Neural progenitor cell (in vitro differentiated cells): ENCODE measurements around the gene SNAI3. TPM values are rescaled to one million over a fixed set of nuclear protein-coding genes. Genes with fewer than 3 reads are reported as not detected.

ENCODE experiments used
- DNase-seq: peaks from one replicate; pipeline ENCODE4 v3.0.0-alpha.2; 2016; ENCODE audit warnings: low spot score
- H2AFZ ChIP-seq: fragments of 200-600 bp; sonication (generic); replicated peaks from 2 replicates; pipeline ENCODE4 v1.6.1; 2016; ENCODE audit warnings: antibody characterized with exemption
- H3F3A ChIP-seq: fragments of 200-600 bp; sonication (generic); 2 replicates; pipeline ENCODE4 v1.6.1; 2016; ENCODE audit warnings: antibody characterized with exemption, low read depth
- H3K27ac ChIP-seq: fragments of 200-600 bp; sonication (generic); 2 replicates; pipeline ENCODE4 v1.5.1; 2016; ENCODE audit warnings: mild to moderate bottlenecking
- H3K27me3 ChIP-seq: fragments of 200-600 bp; sonication (generic); 2 replicates; pipeline ENCODE4 v1.6.1; 2016; ENCODE audit warnings: mild to moderate bottlenecking, moderate library complexity
- H3K36me3 ChIP-seq: fragments of 200-600 bp; sonication (generic); 2 replicates; pipeline ENCODE4 v1.5.1; 2016
- H3K4me1 ChIP-seq: fragments of 200-600 bp; sonication (generic); 2 replicates; pipeline ENCODE4 v1.6.1; 2016; ENCODE audit warnings: mixed run types
- H3K4me2 ChIP-seq: fragments of 200-600 bp; sonication (generic); 2 replicates; pipeline ENCODE4 v1.6.1; 2016
- H3K4me3 ChIP-seq: fragments of 200-600 bp; sonication (generic); 2 replicates; pipeline ENCODE4 v1.5.1; 2016
- H3K79me2 ChIP-seq: fragments of 200-600 bp; sonication (generic); 2 replicates; pipeline ENCODE4 v1.6.1; 2016; ENCODE audit warnings: low read depth
- H3K9ac ChIP-seq: fragments of 200-600 bp; sonication (generic); 2 replicates; pipeline ENCODE4 v1.6.1; 2016
- H3K9me3 ChIP-seq: fragments of 200-600 bp; sonication (generic); 2 replicates; pipeline ENCODE4 v1.5.1; 2016; ENCODE audit warnings: low read depth
- H4K20me1 ChIP-seq: fragments of 200-600 bp; sonication (generic); 2 replicates; pipeline ENCODE4 v1.6.1; 2016; ENCODE audit warnings: low read depth
- H3K27ac Mint-ChIP-seq: 3 replicates; pipeline ENCODE4 v1.8.0; 2021; ENCODE audit warnings: mixed read lengths
- H3K27me3 Mint-ChIP-seq: 2 replicates; pipeline ENCODE4 v1.8.0; 2022; ENCODE audit warnings: low read depth, mild to moderate bottlenecking, inconsistent platforms, moderate library complexity, mixed read lengths; ENCODE audit not compliant: insufficient read depth
- H3K36me3 Mint-ChIP-seq: 3 replicates; pipeline ENCODE4 v1.8.0; 2021; ENCODE audit warnings: mixed read lengths
- H3K4me1 Mint-ChIP-seq: 3 replicates; pipeline ENCODE4 v1.8.0; 2021; ENCODE audit warnings: mixed read lengths
- H3K4me3 Mint-ChIP-seq: 3 replicates; pipeline ENCODE4 v1.8.0; 2021; ENCODE audit warnings: mild to moderate bottlenecking, moderate library complexity, mixed read lengths
- H3K9me3 Mint-ChIP-seq: 3 replicates; pipeline ENCODE4 v1.8.0; 2020; ENCODE audit warnings: mixed read lengths
- CTCF ChIP-seq: fragments of 200-600 bp; sonication (generic); IDR thresholded peaks from 2 replicates; pipeline ENCODE4 v1.5.1; 2017; ENCODE audit warnings: antibody characterized with exemption, mild to moderate bottlenecking
- EZH2 ChIP-seq: fragments of 200-600 bp; sonication (generic); IDR thresholded peaks from 2 replicates; pipeline ENCODE4 v1.6.1; 2017; ENCODE audit warnings: antibody characterized with exemption, mild to moderate bottlenecking, moderate library complexity
- EZH2phosphoT487 ChIP-seq: fragments of 200-600 bp; sonication (generic); IDR thresholded peaks from 2 replicates; pipeline ENCODE4 v1.6.1; 2017; ENCODE audit warnings: antibody characterized with exemption
- total RNA-seq: library from RNA; depleted of rRNA; stranded (reverse); fragments of >200 nt; gene quantifications from 2 replicates; pipeline ENCODE4 v1.2.3, GENCODE V29; 2015; ENCODE audit warnings: low replicate concordance

Gene SNAI3
- total RNA-seq, 1 donor from 2014 or later: not detected

DNA sequence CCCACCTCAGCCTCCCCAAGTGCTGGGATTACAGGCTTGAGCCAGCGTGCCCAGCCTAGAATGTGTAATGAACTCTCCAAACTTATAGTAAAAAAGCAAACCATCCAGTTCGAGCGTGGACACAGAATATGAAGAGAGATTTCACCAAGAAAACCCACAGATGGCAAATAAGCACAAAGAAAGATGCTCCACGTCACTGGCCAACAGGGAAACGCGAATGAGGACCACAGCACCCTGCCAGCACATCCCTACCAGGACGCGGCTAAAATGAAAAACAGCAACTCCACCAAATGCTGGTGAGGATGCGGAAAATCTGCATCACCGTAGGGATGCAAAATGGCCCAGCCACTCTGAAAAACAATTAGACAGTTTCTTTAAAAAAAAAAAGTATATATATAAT lies 24.8 kb downstream of the SNAI3 start:
- peaks cover 39% of the 10 kb centered on the region for H4K20me1 ChIP-seq
- no peaks in the 10 kb centered on the region for H3K9me3 ChIP-seq
- peaks cover 4% of the 10 kb centered on the region for H3K27me3 Mint-ChIP-seq
- peak overlapping the region; percentile 76 for H3K4me3 ChIP-seq
- H3K36me3 Mint-ChIP-seq: no peaks in the 10 kb centered on the region
- no peaks in the 10 kb centered on the region for H3K9me3 Mint-ChIP-seq
- no peak for DNase-seq
- no peaks in the 10 kb centered on the region for H3K36me3 ChIP-seq
- H3K79me2 ChIP-seq: peaks cover 53% of the 10 kb centered on the region
- no peak overlapping the region for H3K9ac ChIP-seq
- peaks cover 4% of the 10 kb centered on the region for H3K4me1 ChIP-seq
- H3F3A ChIP-seq: peaks cover 7% of the 10 kb centered on the region
- no peak for TF ChIP-seq CTCF
- no peak for TF ChIP-seq EZH2phosphoT487
- TF ChIP-seq EZH2: no peak
- no peak overlapping the region for H2AFZ ChIP-seq
- H3K27ac ChIP-seq: no peak overlapping the region
- H3K4me1 Mint-ChIP-seq: peaks cover 23% of the 10 kb centered on the region
- peak overlapping the region; percentile 92 for H3K4me2 ChIP-seq
- no peaks in the 10 kb centered on the region for H3K27me3 ChIP-seq
- no peak overlapping the region for H3K27ac Mint-ChIP-seq
- H3K4me3 Mint-ChIP-seq: peak overlapping the region; percentile 89

DNA sequence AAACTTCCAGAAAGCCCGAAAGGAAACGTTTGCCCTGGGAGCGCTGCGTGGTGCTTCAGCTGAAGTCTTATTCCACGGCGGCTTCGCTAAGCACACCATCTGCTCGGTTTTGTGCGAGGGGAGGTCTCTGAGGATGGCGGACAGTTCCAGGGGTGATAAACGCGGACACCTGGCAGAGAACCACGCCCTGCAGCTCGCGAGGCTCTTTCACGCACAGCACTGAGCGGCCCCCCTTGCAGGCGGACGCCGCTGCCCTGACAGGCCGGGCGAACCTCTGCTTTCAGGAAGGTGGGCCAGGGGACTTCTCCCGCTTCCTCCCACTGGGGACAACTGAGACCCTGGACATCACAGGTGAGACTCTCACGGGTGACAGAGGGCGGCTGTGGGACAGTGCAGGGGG lies 27.1 kb downstream of the SNAI3 start:
- Histone ChIP-seq H3K4me3 (no peak overlapping the region), H3K4me2 (no peak overlapping the region), H3K9me3 (no peaks in the 10 kb centered on the region), H3K27me3 (no peaks in the 10 kb centered on the region), H3K4me1 (peaks cover 4% of the 10 kb centered on the region), H4K20me1 (peaks cover 39% of the 10 kb centered on the region), H3K36me3 (no peaks in the 10 kb centered on the region), H2AFZ (no peak overlapping the region), H3K79me2 (peaks cover 45% of the 10 kb centered on the region), H3F3A (peaks cover 4% of the 10 kb centered on the region), H3K27ac (no peak overlapping the region), H3K9ac (no peak overlapping the region)
- DNase-seq: no peak
- Mint-ChIP-seq H3K9me3 (no peaks in the 10 kb centered on the region), H3K27me3 (peaks cover 6% of the 10 kb centered on the region), H3K27ac (no peak overlapping the region), H3K4me1 (peaks cover 18% of the 10 kb centered on the region), H3K36me3 (no peaks in the 10 kb centered on the region), H3K4me3 (no peak overlapping the region)
- TF ChIP-seq EZH2phosphoT487 (no peak), EZH2 (no peak), CTCF (no peak)

DNA sequence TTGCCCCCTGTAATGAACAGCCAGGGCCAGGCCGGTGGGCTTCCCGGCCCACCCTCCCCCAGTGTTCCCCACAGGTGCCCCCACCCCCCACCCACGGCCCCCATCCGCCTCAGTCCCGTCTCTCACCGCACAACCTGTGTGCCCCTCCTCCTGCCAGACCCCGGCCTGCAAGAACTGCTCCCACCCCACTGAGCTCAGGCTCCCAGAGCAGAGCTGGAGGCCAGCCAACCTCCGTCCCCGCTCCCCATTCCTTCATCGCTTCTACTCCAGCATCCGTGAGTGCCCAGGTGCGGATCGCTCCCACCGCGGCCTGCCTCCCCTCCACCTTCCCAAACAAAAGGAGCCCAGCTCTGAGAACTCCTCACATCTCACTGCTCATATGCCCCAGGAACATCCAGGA lies 27.6 kb downstream of the SNAI3 start:
- H3K27ac Mint-ChIP-seq: peak overlapping the region; percentile 57
- Histone ChIP-seq H3K9ac (no peak overlapping the region), H3K27me3 (no peaks in the 10 kb centered on the region), H3K27ac (no peak overlapping the region), H3K9me3 (no peaks in the 10 kb centered on the region), H3F3A (peaks cover 4% of the 10 kb centered on the region), H4K20me1 (peaks cover 39% of the 10 kb centered on the region), H3K4me3 (no peak overlapping the region), H2AFZ (no peak overlapping the region), H3K4me2 (no peak overlapping the region), H3K4me1 (peaks cover 4% of the 10 kb centered on the region), H3K79me2 (peaks cover 40% of the 10 kb centered on the region), H3K36me3 (no peaks in the 10 kb centered on the region)
- H3K4me1 Mint-ChIP-seq: peaks cover 16% of the 10 kb centered on the region
- no peak for TF ChIP-seq EZH2
- TF ChIP-seq EZH2phosphoT487: no peak
- no peak for TF ChIP-seq CTCF
- peaks cover 7% of the 10 kb centered on the region for H3K27me3 Mint-ChIP-seq
- no peak for DNase-seq
- no peaks in the 10 kb centered on the region for H3K9me3 Mint-ChIP-seq
- no peak overlapping the region for H3K4me3 Mint-ChIP-seq
- peaks cover 2% of the 10 kb centered on the region for H3K36me3 Mint-ChIP-seq
